HUDEP-2 (cell line): ENCODE data around the gene TRIB2.
"Not testable (repeated sequence)": the region's sequence is repeated elsewhere in the genome, so short reads cannot be mapped to it uniquely, and the experiment has no call there.

ENCODE experiments used
- DNase-seq, 76 experiments: peaks; one replicate each; lab custom pipeline; 2025; ENCODE audit not compliant: unreplicated experiment in 76 of 76; lab: John Stamatoyannopoulos, UW

TRIB2 gene

GRCh38 chr2:12716282-12717190 lies at the start of gene TRIB2:
TRIB2 (plus strand) TSS chr2:12716936; CDS start chr2:12718308, 1,372 bp downstream.
- DNase-seq, result peak in 75 of 76 experiments; percentile 14 to 89 (median 75)

DNA sequence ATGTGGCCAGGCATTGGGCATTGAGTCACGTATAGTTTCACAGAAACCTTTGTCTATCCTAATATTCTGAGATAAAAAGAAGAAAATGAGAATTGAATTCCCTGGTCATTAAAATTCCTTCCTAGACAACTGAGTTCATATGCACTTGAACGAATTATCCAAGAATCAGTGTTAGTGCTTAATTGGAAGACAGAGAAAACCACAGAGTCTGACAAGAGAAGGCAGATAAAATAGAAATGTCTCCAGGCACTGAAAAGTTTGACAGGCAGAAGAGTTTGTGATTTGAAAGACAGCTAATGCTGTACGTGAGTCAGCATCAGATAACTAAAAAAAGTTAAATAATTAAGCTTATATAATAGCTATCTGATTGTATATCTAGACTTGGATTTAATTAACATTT lies 47.7 kb upstream of the TRIB2 start:
- no peak for DNase-seq

DNA sequence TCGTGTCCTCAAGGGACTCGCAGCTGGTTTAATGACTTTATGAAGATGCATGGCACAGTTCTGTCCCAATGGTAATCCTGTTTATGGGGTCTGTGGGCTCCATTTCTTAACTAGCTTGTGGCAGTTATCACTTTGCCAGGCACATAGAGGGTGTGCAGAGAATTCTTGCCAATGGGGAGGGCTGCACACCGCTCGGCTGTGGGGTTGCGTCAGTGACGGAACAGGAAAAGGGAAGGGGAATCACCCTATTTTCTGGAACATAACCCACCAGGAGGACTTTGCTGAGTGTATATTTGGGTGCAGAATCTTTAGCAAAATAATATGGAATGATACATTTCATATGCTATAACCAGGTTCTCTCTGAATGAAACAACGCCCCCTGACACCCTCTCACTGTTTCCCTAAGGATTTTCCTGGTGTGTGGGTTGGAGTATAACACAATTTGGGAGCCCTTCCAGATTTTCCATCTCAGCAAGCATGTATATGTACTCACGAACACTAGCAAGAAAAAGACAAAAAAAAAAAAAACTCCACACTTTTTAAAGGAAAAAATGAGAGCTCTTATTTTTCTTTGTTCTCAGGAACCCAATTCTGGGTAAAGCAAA lies 43.9 kb upstream of the TRIB2 start:
- DNase-seq, result no peak

- DNase-seq, result no peak
These were observed 42.0 kb upstream of the TRIB2 start for GRCh38 chr2:12674644-12675328.

- DNase-seq, result peak in 18 of 76 experiments; percentile 4 to 64 (median 34)
These were observed 41.4 kb upstream of the TRIB2 start for GRCh38 chr2:12675352-12675795.

- peak in 11 of 76 experiments; percentile 4 to 63 (median 38) for DNase-seq
These were observed 40.9 kb upstream of the TRIB2 start for GRCh38 chr2:12675801-12676200.

- DNase-seq, result no peak
These were observed 40.0 kb upstream of the TRIB2 start for GRCh38 chr2:12676771-12677170.

- no peak for DNase-seq
These were observed 38.5 kb upstream of the TRIB2 start for GRCh38 chr2:12678186-12678585.

GRCh38 chr2:12679550-12680072 lies 37.1 kb upstream of the TRIB2 start:
- no peak for DNase-seq

- DNase-seq, result not testable (repeated sequence)
These were observed 36.6 kb upstream of the TRIB2 start for GRCh38 chr2:12680115-12680514.

- DNase-seq, result no peak
These were observed 34.7 kb upstream of the TRIB2 start for GRCh38 chr2:12682017-12682416.

DNA sequence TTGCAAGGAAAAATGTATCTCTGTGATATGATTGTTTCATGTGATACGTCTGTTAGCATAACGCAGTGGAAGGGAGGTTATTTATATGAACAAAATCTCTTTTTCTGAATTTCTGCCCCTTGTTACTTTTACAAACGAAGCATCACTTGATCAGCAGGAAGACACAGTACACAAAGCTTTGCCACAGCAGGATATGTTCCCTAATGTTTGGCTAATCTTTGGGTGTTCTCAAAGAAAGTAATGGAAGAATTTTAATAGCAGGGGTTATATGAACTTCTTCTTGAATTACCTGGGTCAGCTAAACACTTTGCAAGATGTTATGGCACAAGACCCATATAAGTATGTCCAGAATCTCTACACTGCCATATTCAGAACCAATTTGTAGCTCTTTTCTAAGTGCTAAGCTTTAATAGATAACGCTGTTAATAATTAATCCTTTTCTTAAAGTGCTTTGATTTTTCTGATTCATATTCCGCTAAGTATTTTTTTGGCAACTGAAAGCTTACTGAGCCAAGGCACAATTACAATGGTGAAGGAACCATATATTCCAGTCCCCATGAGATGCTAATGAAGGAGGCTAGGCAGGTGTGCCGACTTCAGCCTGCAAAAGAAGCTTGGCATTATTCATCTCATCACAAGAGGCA lies 33.2 kb upstream of the TRIB2 start:
- no peak for DNase-seq

GRCh38 chr2:12684471-12684936 lies 32.2 kb upstream of the TRIB2 start:
- DNase-seq, result no peak

DNA sequence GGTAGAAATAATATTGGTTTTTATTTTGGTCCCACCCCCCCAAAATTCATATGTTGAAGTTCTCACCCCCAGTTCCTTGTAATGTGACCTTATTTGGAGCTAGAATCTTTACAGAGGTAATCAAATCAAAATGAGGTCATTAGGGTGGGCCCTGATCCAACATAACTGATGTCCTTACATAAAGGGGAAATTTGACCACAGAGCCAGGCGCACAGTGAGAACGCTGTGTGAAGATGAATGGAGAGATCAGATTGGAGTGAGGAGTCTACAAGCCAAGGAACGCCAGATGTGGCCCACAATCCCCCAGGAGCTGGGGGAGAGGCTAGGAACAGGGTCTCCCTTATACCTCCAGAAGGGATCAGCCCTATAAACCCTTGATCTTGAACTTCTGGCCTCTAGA lies 31.6 kb upstream of the TRIB2 start:
- no peak for DNase-seq

DNA sequence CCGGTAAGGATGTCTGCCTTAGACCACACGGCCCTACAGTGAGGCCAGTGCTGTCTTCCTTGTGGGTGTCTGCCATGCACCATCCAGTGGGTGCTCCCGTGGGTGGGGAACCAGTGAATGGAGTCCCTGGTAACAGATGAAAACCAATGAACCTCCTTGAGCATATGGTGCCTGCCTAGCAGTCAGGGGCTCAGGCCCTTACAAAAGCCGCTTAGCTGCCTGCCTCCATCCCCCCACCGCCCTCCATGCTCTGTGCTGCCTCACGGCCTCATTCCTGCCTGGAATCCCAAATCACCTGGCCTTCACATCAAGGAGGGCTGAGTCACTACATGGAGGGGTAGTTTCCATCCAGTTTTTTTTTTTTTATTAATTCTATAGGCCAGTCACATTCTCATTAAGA lies 30.8 kb upstream of the TRIB2 start:
- no peak for DNase-seq

DNA sequence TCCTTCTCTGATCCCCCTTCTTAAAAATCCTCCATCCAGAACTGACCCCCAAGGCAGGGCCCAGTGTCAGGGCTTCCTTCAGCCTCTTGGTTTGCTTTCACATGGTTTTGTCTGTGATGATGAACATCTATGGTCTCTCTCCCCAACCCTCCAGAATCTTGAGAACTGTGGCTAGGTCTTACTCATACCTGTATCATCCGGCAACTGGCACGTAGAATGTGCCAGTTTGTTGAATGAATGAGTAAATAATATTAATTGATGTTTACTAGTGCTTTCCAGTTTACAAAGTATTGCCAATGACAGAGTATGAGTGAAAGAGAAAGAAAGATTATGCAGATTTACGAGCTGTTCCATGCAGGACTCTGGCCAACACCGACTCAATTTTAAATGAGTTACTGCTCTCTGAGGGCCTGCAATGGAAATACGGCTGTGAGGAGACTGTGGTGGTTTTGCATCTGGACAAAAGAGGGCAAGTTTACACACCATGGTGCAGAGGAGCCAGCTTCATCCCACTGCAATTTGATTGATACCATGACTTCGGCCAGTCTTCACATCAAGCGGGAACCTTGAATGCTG lies 29.9 kb upstream of the TRIB2 start:
- DNase-seq, result no peak

GRCh38 chr2:12688091-12688490 lies 28.6 kb upstream of the TRIB2 start:
- no peak for DNase-seq

GRCh38 chr2:12688893-12689292 lies 27.8 kb upstream of the TRIB2 start:
- DNase-seq, result no peak

GRCh38 chr2:12693509-12693908 lies 23.2 kb upstream of the TRIB2 start:
- no peak for DNase-seq
